Mononuclear cell (primary cell): Measurements from ENCODE around the gene ANKRD44. TPM values are rescaled to one million over a fixed set of nuclear protein-coding genes. Genes with fewer than 3 reads are reported as not detected.

Experiments used
- H3K27me3 ChIP-seq: 2 replicates; pipeline ENCODE4 v1.6.0; 2011; ENCODE audit warnings: low read length, control low read depth; ENCODE audit not compliant: insufficient read depth
- H3K4me1 ChIP-seq: 2 replicates; pipeline ENCODE4 v1.5.1; 2011; ENCODE audit warnings: mild to moderate bottlenecking, low read length, control low read depth; ENCODE audit not compliant: insufficient read depth
- H3K4me3 ChIP-seq: 2 replicates; pipeline ENCODE4 v1.5.1; 2011; ENCODE audit warnings: mild to moderate bottlenecking, low read length, moderate library complexity
- H3K9me3 ChIP-seq: 2 replicates; pipeline ENCODE4 v1.5.1; 2011; ENCODE audit warnings: low read depth, mild to moderate bottlenecking, control low read depth, low read length
- total RNA-seq: library from RNA; depleted of rRNA; stranded (reverse); fragments of >200 nt; gene quantifications from one replicate; pipeline ENCODE4 v1.2.3, GENCODE V29; 2012

The ANKRD44 gene
- total RNA-seq, 1 donor: 171 TPM

DNA sequence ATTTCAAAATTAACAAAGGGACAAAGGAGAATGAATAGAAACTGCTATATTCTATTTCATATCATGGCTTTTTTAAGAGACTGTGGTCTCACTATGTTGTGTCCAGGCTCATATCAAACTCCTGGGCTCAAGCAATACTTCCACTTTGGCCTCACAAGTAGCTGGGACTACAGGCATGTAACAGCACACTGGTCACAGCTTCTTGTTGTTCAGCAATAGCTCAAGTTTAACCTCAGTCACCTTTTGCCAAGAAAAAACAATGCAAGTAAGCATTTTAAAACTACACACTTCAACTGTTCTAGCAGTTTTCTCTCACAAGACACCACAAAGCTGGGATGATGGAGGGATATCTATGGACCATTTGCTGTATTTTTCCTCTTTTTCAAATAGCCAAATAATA lies 77.1 kb downstream of the ANKRD44 start:
- Histone ChIP-seq H3K9me3 (no peaks in the 10 kb centered on the region), H3K4me1 (peaks cover 90% of the 10 kb centered on the region), H3K27me3 (no peaks in the 10 kb centered on the region), H3K4me3 (no peak overlapping the region)

DNA sequence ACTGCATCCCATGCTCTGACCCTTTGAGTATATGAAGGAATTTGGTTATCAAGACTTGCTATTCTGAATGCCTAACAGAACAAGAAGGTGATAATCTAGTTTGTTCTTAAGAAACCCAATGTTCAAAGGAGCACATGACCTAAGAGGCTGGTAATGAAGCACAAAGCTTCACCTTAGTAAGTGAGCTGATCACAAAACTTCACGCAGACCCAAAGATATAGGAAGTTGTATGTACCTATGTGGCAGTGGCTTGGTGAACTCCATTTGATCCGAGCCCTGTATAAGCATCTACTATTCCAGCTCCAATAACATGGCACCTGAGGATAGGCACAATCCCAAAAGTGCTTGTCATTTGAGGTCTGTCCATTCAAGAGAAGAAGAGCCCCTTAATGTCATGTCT lies 78.6 kb downstream of the ANKRD44 start:
- peaks cover 87% of the 10 kb centered on the region for H3K4me1 ChIP-seq
- no peaks in the 10 kb centered on the region for H3K9me3 ChIP-seq
- H3K4me3 ChIP-seq: no peak overlapping the region
- H3K27me3 ChIP-seq: no peaks in the 10 kb centered on the region

DNA sequence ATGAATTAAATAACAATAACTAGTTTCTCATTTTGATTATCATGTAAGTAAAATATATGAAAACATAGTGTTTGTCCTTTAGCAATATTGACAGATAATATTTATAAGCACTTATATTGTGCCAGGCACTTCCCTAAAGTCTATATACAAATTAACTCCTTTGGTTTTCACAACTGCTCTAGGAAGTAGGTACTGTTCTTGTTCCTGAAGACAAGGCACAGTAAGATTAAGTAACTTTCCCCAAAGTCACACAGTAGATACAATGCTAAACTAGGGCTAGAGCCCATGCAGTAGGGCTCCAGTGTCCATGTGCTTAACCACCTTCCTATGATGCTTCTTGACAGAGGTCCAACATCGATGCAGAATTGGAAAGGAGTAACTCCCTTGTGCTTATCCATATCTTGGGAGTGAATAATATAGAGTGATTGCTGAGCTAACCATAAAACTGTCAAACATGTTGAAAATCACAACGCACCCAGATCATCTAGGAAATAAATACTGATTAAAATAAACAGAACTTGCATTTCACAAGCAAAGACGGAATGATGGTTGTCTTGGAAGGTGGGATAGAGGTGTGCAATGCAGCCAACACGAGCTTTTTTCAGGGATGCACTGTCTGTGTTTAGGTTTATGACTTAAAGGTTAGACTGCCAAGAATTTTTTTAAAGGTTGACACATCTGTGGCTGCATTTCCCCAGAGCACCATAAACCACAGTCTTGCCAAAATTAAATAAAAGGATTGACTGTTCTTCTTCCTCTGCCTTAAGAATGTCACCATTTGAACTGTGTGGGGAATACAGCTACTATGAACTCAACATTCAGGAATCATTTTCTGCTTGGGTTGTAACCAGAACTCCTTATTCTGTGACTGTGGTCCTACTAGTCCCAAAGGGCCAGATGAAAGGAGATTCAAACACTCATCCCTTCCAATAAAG lies 80.8 kb downstream of the ANKRD44 start:
- peaks cover 89% of the 10 kb centered on the region for H3K4me1 ChIP-seq
- H3K4me3 ChIP-seq: no peak overlapping the region
- no peaks in the 10 kb centered on the region for H3K9me3 ChIP-seq
- H3K27me3 ChIP-seq: no peaks in the 10 kb centered on the region

DNA sequence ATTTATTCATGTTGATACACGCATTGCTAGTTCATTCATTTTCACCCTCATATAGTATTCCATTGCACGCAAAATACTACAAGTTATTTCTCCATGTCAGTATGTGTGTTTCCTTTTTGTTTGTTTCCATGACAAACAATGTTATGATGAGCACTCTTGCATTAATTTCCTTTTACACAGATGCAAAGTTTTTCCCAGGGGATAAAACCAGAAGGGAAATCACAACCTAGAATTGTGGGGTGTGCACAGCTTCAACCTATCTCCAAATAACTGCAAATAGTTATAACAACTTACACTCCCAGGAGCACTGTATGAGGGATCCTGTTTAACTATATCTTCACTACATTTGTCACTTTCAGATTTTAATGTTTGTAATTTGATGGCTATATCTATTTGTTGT lies 87.1 kb downstream of the ANKRD44 start:
- H3K4me3 ChIP-seq: no peak overlapping the region
- H3K4me1 ChIP-seq: peaks cover 65% of the 10 kb centered on the region
- H3K9me3 ChIP-seq: no peaks in the 10 kb centered on the region
- no peaks in the 10 kb centered on the region for H3K27me3 ChIP-seq

DNA sequence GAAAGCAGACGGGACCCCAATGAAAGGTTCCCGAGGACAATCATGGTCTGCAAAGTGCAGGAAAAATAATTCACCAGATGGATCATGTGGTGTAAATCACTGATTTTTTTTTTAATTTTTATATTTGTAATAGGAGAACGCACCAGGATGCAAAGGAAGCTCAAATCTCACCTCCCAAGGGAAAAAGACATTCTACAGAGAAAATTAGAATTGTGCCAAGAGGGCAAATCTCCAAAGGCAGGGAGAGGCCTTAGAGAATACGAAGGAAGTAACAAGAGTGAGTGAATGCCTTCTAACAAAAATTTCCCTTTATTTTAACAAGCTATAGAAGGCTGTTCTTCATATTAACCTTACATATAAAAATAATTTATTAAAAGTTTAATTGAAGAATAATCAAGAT lies 90.9 kb downstream of the ANKRD44 start:
- Histone ChIP-seq H3K4me1 (peaks cover 70% of the 10 kb centered on the region), H3K4me3 (no peak overlapping the region), H3K9me3 (no peaks in the 10 kb centered on the region), H3K27me3 (no peaks in the 10 kb centered on the region)

DNA sequence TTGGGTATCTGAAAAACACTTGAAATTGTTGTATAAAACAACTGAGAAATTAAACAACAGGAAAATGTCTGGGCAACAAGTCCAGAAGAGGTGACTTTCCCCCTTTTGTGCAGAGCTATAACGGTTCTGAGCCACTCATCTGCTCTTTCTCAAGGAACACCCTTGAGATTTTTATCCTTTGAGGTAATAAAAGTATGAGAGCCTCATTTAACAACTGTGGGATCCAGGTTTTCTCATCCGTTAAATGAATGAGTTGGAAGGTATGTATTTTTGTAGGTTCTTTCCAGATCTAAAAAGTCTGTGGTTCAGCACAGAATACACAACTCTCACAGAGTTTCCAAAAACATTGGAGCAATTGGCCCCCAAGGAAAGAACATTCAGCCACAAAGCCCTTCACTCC lies 93.0 kb downstream of the ANKRD44 start:
- H3K4me1 ChIP-seq: peaks cover 75% of the 10 kb centered on the region
- no peaks in the 10 kb centered on the region for H3K9me3 ChIP-seq
- H3K27me3 ChIP-seq: no peaks in the 10 kb centered on the region
- H3K4me3 ChIP-seq: no peak overlapping the region

DNA sequence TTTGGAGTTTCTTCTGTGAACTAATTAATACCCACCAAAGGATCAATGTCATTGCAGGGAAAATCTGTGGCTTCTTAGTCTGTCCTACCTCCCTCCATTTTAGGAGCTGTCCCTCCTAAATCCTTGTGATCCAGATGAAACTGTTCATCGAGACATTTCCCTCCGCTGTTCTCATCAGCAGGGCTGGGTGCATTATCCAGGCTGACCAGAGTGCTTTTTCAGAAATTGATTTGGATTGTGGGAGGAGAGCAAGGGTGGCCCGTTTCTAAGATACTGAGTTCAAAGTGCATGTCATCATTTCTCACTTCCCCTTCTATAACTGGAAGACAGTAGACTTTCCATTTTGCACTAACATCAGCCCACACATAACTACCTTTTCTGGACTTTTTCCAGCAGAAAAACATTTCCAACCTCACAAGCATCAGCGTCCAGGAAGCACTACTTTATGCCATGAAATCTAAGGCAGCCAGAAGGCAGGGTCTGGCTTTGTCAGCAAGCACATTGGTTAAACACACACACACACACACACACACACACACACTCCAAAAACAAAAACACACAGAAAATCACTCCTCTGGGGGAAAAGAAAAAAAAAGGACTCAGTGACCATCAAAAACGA lies 94.1 kb downstream of the ANKRD44 start:
- Histone ChIP-seq H3K9me3 (no peaks in the 10 kb centered on the region), H3K27me3 (no peaks in the 10 kb centered on the region), H3K4me3 (no peak overlapping the region), H3K4me1 (peaks cover 75% of the 10 kb centered on the region)

DNA sequence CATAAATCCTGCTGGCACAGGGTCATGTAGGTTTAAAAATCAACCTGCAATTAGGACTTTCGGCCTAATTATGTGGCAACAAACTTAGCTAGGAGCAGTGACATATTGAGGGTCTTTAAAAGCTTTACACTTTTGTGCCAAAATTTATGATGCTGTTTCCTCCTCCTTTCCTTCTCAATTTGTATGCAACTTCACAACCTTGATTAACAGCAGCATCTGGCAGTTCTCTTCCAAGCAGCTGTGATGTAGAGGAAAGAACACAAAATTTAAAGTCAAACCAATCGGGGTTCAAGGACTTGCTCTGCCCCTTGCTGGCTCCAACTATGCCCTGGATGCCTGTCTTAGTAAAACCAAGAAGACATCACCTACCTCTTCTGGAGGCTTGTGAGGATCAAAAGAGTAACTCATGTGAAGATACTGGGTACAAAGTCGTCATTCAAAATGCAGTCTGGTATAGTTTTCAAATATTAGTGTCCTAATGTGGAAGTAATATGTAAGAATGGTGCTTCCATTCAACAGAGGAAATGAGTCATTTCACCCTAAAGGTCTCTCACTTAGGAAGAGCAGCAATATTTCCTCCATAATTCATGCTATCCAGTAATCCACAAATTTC lies 94.7 kb downstream of the ANKRD44 start:
- no peak overlapping the region for H3K4me3 ChIP-seq
- H3K27me3 ChIP-seq: no peaks in the 10 kb centered on the region
- H3K4me1 ChIP-seq: peaks cover 77% of the 10 kb centered on the region
- H3K9me3 ChIP-seq: no peaks in the 10 kb centered on the region

DNA sequence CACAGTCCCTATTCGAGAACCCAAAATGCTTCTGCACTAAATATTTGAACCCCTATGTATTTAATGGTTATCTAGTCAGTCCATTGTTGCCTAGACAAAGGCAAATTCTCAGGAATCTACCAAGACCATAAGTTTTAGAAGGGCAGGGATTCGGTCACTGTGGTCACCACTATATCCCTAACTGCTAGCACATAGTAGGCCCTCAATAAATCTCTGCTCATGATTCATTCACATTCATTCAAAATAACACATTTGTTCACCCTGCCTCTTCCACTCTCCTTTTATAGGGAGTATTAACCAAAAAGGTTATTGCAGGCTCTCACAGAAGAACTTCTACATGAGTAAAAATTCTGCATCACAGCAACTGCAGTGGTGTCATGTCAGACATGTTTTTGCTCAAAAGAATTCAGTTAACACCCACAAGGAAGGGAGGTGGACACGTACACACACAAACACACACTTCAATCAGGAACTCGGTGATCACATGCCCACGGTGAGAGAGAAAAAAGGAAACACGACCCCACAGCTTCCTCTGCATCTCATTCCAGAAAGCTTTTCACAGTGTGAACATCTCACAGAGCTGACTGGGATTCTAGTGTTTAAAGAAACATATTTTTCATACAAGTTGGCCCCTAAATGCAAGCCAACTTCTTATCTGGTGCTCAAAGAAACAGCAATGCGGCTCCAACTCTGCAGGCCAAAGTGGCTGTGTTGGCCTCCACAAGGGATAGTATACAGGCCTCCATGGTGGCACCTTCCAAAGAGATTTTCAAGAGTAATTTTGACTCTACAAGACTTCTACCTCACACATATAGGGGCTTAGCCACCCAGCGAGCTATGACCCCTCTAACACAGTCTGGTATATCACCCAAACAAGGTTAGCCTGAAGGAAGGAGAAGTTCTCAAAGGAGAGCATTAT lies 98.0 kb downstream of the ANKRD44 start:
- H3K4me3 ChIP-seq: no peak overlapping the region
- no peaks in the 10 kb centered on the region for H3K9me3 ChIP-seq
- no peaks in the 10 kb centered on the region for H3K27me3 ChIP-seq
- peaks cover 92% of the 10 kb centered on the region for H3K4me1 ChIP-seq

DNA sequence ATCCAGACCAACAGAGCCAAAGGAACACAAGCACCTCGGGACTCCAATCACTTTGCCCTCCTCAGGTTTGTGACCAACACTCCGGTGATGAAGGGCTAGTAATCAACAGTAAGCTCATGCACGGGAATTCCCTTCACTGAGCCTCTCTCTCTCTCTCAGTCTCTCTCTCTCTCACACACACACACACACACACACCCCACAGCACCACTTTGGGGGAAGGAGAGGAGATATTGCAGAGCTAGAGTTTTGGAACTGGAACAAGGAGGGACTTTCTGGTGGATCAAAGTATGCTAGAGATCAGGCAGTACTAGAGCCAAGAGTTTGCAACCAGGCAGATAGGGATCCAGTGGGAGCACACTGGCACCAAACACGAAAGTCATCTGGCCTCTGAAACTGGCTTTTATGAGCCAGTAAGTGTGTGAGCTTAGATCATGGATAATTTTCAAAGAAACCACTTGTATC lies 98.7 kb downstream of the ANKRD44 start:
- no peak overlapping the region for H3K4me3 ChIP-seq
- peaks cover 92% of the 10 kb centered on the region for H3K4me1 ChIP-seq
- no peaks in the 10 kb centered on the region for H3K9me3 ChIP-seq
- no peaks in the 10 kb centered on the region for H3K27me3 ChIP-seq

DNA sequence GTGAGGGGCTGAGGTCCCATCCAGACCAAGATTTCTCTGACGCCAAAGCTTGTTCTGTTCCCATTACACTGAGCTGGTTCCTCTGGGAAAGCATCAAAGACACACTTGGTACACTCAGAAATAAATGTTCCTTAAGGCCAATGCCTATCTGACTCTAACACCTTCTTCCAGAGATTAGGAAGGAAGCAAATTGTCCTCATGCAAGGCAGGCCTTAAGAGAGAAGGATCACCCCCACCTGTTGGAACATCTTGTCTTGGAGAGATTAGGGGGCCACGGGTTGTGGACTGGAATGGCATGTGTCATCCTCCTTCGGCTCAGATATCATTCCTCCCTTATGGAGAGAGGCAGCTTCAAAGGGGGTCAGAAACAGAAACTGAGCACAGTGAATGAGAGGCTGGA lies 100.2 kb downstream of the ANKRD44 start:
- Histone ChIP-seq H3K4me1 (peaks cover 92% of the 10 kb centered on the region), H3K27me3 (no peaks in the 10 kb centered on the region), H3K9me3 (no peaks in the 10 kb centered on the region), H3K4me3 (no peak overlapping the region)

DNA sequence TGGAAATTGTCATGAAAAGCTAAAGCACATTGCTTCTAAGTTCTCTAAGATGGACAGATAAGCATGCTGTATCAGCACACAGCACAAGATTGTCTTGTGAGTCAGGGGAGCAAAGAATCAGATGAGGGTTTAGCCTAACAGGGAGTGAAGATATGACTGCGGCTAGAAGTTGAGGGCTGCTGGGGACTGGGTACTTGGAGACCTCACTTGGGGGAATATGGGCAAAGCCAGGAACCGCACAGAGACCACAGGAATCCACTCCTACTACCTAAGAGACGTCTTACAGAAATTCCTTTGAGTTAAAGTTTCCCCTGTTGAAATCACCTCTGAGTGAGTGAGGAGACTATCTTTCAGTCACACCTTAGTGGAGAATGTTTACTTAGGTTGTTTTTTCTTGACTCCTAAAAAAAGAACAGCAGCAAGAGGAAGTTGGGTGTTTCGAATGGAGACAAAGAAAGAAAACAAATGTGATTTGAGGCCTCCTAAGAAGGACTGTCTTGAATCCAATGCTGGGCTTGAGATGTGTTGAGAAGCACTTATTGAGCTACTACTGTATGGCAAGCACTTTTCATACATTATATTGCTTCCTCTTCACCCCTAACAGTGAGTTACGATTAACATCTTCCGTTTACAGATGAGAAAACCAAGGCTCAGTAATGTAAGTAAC lies 100.7 kb downstream of the ANKRD44 start:
- no peaks in the 10 kb centered on the region for H3K9me3 ChIP-seq
- peaks cover 92% of the 10 kb centered on the region for H3K4me1 ChIP-seq
- H3K27me3 ChIP-seq: no peaks in the 10 kb centered on the region
- no peak overlapping the region for H3K4me3 ChIP-seq

DNA sequence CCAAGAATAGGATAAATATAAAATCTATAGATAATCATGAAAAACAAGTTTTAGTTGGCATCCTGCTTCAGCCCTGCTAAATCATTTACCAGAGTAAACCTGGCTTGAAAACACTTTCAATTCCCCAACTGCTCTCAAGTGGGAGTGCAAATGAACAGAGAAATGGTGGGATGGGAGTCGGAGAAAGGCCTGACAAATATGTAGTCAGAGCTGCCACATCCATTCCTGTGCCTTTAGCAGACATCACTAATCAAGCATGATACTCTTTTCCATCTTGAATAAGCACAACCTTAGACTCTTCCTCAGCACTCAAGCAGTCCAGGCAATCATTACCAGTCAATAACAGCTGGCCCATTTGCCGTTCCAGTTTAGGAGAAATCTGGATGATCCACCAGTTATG lies 101.3 kb downstream of the ANKRD44 start:
- peaks cover 94% of the 10 kb centered on the region for H3K4me1 ChIP-seq

DNA sequence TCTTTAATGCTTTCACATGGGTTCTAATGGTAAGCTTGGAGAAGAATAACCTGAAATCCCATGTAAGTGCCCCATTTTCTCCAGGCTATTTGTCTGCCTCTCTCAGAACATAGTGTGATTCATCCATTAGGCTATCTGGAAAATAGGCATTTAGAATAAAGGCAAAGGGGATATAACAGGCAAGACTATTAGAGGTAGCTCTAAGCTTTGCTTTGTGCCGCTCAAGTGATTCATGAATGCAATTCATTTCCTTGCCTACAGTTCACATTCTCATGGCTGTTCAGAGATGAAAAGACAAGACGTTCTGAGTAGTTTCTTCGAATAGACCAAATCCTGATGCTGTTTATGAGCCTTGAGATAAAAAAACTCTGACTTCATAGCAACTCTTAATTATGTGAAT lies 101.7 kb downstream of the ANKRD44 start:
- Histone ChIP-seq H3K9me3 (no peaks in the 10 kb centered on the region), H3K4me3 (no peak overlapping the region), H3K4me1 (peaks cover 95% of the 10 kb centered on the region), H3K27me3 (no peaks in the 10 kb centered on the region)

More for the DNA sequence above, 101.3 kb downstream of the ANKRD44 start:
- H3K9me3 ChIP-seq: no peaks in the 10 kb centered on the region
- H3K27me3 ChIP-seq: no peaks in the 10 kb centered on the region
- H3K4me3 ChIP-seq: no peak overlapping the region
